ENCODE measurements around the gene FAP.

The FAP gene

GRCh38 chr2:162196638-162197037, 46.6 kb downstream of the FAP start:
- in situ Hi-C loops (cut with MboI; ENCODE audit: low sequenced_read_pairs), result no loop called here

- in situ Hi-C loops (cut with MboI; ENCODE audit: low sequenced_read_pairs), result no loop called here
Observed at GRCh38 chr2:162188451-162188850, 54.8 kb downstream of the FAP start.

- in situ Hi-C loops (cut with MboI; ENCODE audit: low sequenced_read_pairs), result no loop called here
Observed at GRCh38 chr2:162185541-162186232, 57.6 kb downstream of the FAP start.

GRCh38 chr2:162184821-162185450, 58.3 kb downstream of the FAP start:
- in situ Hi-C loops (cut with MboI; ENCODE audit: low sequenced_read_pairs), result no loop called here

GRCh38 chr2:162184359-162184758, 58.9 kb downstream of the FAP start:
- in situ Hi-C loops (cut with MboI; ENCODE audit: low sequenced_read_pairs), result no loop called here

- in situ Hi-C loops (cut with MboI; ENCODE audit: low sequenced_read_pairs), result no loop called here
Observed at GRCh38 chr2:162182395-162182794, 60.9 kb downstream of the FAP start.

GRCh38 chr2:162177301-162177700, 65.9 kb downstream of the FAP start:
- in situ Hi-C loops (cut with MboI; ENCODE audit: low sequenced_read_pairs), result no loop called here

- in situ Hi-C loops (cut with MboI; ENCODE audit: low sequenced_read_pairs), result no loop called here
Observed at GRCh38 chr2:162175714-162176113, 67.5 kb downstream of the FAP start.

- in situ Hi-C loops (cut with MboI; ENCODE audit: low sequenced_read_pairs), result no loop called here
Observed at GRCh38 chr2:162174746-162175145, 68.5 kb downstream of the FAP start.

- in situ Hi-C loops (cut with MboI; ENCODE audit: low sequenced_read_pairs), result no loop called here
Observed at GRCh38 chr2:162172802-162173370, 70.4 kb downstream of the FAP start.

GRCh38 chr2:162166745-162167144, 76.5 kb downstream of the FAP start:
- in situ Hi-C loops (cut with MboI; ENCODE audit: low sequenced_read_pairs), result no loop called here

- in situ Hi-C loops (cut with MboI; ENCODE audit: low sequenced_read_pairs), result no loop called here
Observed at GRCh38 chr2:162166174-162166573, 77.1 kb downstream of the FAP start.

GRCh38 chr2:162164802-162165201, 78.4 kb downstream of the FAP start:
- in situ Hi-C loops (cut with MboI; ENCODE audit: low sequenced_read_pairs), result no loop called here

GRCh38 chr2:162159446-162159845, 83.8 kb downstream of the FAP start:
- in situ Hi-C loops (cut with MboI; ENCODE audit: low sequenced_read_pairs), result loop anchor here (10.0 kb wide), 1 partner anchor 135 kb away; no protein-coding TSS in a partner anchor

- in situ Hi-C loops (cut with MboI; ENCODE audit: low sequenced_read_pairs), result loop anchor here (10.0 kb wide), 1 partner anchor 139 kb away; no protein-coding TSS in a partner anchor
Observed at GRCh38 chr2:162156149-162156548, 87.1 kb downstream of the FAP start.

GRCh38 chr2:162155093-162155492, 88.2 kb downstream of the FAP start:
- in situ Hi-C loops (cut with MboI; ENCODE audit: low sequenced_read_pairs), result loop anchor here (10.0 kb wide), 1 partner anchor 140 kb away; no protein-coding TSS in a partner anchor

GRCh38 chr2:162153608-162154224, 89.5 kb downstream of the FAP start:
- in situ Hi-C loops (cut with MboI; ENCODE audit: low sequenced_read_pairs), result loop anchor here (10.0 kb wide), 1 partner anchor 141 kb away; no protein-coding TSS in a partner anchor

GRCh38 chr2:162152147-162152546, 91.1 kb downstream of the FAP start, which contains the start of gene GCG:
GCG (minus strand) TSS chr2:162152247; CDS start chr2:162149178, 3,069 bp downstream.
- in situ Hi-C loops (cut with MboI; ENCODE audit: low sequenced_read_pairs), result loop anchor here (10.0 kb wide), 1 partner anchor 143 kb away; no protein-coding TSS in a partner anchor

GRCh38 chr2:162149940-162150339, 93.3 kb downstream of the FAP start:
- in situ Hi-C loops (cut with MboI; ENCODE audit: low sequenced_read_pairs), result loop anchor here (10.0 kb wide), 1 partner anchor 145 kb away; no protein-coding TSS in a partner anchor

- in situ Hi-C loops (cut with MboI; ENCODE audit: low sequenced_read_pairs), result no loop called here
Observed at GRCh38 chr2:162149466-162149865, 93.8 kb downstream of the FAP start.

- in situ Hi-C loops (cut with MboI; ENCODE audit: low sequenced_read_pairs), result no loop called here
Observed at GRCh38 chr2:162148956-162149355, 94.3 kb downstream of the FAP start.

Data from HL-60/S4 treated with phorbol 12-myristate 13-acetate at 8.2 ng/mL for 4 days and 3 days (cell line).